Heart left ventricle (tissue), 16 donors: ENCODE data around the gene TOPBP1. TPM values are rescaled to one million over a fixed set of nuclear protein-coding genes. Genes with fewer than 3 reads are reported as not detected.

Experiments used
- ATAC-seq, 4 donors: fragments of 200-7000 bp; cut with Tn5 transposase; one replicate each; pipeline ENCODE4 v1.9.1; 2020 to 2022; ENCODE audit warnings: moderate library complexity in 4 of 4, mild to moderate bottlenecking in 3 of 4, moderate number of reproducible peaks in 1 of 4
- DNase-seq, 5 donors: peaks; one replicate each; pipeline ENCODE4 v3.0.0-alpha.2; 2020
- H3K27ac ChIP-seq, 12 donors: fragments of 200-600 bp; sonication (generic) in 4 of 12; one replicate each; pipeline versions ENCODE4 v1.5.0 to v1.8.0; 2016 to 2022; ENCODE audit warnings: mild to moderate bottlenecking in 2 of 12
- H3K27me3 ChIP-seq, 9 donors: fragments of 200-600 bp; sonication (generic) in 2 of 9; one replicate each; pipeline versions ENCODE4 v1.5.1 to v1.8.0; 2016 to 2022; ENCODE audit warnings: mild to moderate bottlenecking in 3 of 9
- H3K36me3 ChIP-seq, 9 donors: fragments of 200-600 bp; sonication (generic) in 2 of 9; one replicate each; pipeline versions ENCODE4 v1.5.0 to v1.8.0; 2018 to 2022; ENCODE audit warnings: mild to moderate bottlenecking in 2 of 9
- H3K4me1 ChIP-seq, 12 donors: fragments of 200-600 bp; sonication (generic) in 4 of 12; one replicate each; pipeline versions ENCODE4 v1.5.0 to v1.8.0; 2016 to 2022; ENCODE audit warnings: mild to moderate bottlenecking in 3 of 12
- H3K4me3 ChIP-seq, 12 donors: fragments of 200-600 bp; sonication (generic) in 4 of 12; one replicate each; pipeline versions ENCODE4 v1.5.0 to v1.8.0; 2017 to 2022; ENCODE audit warnings: mild to moderate bottlenecking in 9 of 12, moderate library complexity in 4 of 12
- H3K9me3 ChIP-seq, 12 donors: fragments of 200-600 bp; sonication (generic) in 4 of 12; one replicate each; pipeline versions ENCODE4 v1.5.0 to v1.8.0; 2016 to 2022; ENCODE audit warnings: mild to moderate bottlenecking in 1 of 12
- CTCF ChIP-seq, 12 donors: fragments of 200-600 bp; sonication (generic) in 4 of 12; IDR thresholded peaks; one replicate each; pipeline versions ENCODE4 v1.5.0 to v1.8.0; 2018 to 2022; ENCODE audit warnings: antibody characterized with exemption in 12 of 12, mild to moderate bottlenecking in 5 of 12
- POLR2A ChIP-seq, 2 donors: fragments of 450-650 bp; IDR thresholded peaks; one replicate each; pipeline ENCODE4 v1.6.1; 2017; ENCODE audit warnings: antibody characterized with exemption in 2 of 2, mild to moderate bottlenecking in 2 of 2, moderate library complexity in 2 of 2
- WGBS, 4 donors: extraction: QIAGEN DNeasy Blood & Tissue Kit in 2 of 4; methylation state at CpG; one replicate each; pipeline versions ENCODE4 v1.1.5 to v1.1.7; 2013 to 2018; 5-methylcytosine and 5-hydroxymethylcytosine counted together
- intact Hi-C, 10 donors: fragments of 100-400 bp; cut with DNase I; formaldehyde crosslinking; loops; one replicate each; pipeline versions ENCODE4 v1.11.1 to v1.14.2; 2022
- polyA plus RNA-seq, 2 donors: library from polyadenylated mRNA; stranded (reverse); fragments of 200-250 nt; gene quantifications; one replicate each; pipeline ENCODE4 v1.2.3, GENCODE V29; 2013
- total RNA-seq, 9 donors: library from RNA; depleted of rRNA in 2 of 9; stranded (reverse); fragments of >200 nt in 2 of 9; fragmentation: NEBNext Ultra II Directional in 3 of 9; extraction: Animal tissue kit (Norgen Biotek cat#: 25700) in 3 of 9; gene quantifications; one replicate each; pipeline versions ENCODE4 v1.1.0 to v1.2.4, GENCODE V29; 2016 to 2023
- donor health status: ischemic (EF 13 %, LVEDD 7.1; RV severe dilation, severe dysfunction).
- donor health status: healthy with polysubstance abuse.
- donor health status: DM: no; HTN: yes; CAD: no.
- donor health status: DM: no; HTN: no; CAD: no.
- donor health status: ischemic (EF 25% LVEDD 6.9; RV normal size, moderate dysfunction).
- donor health status: ischemic (EF 25% LVEDD 5.7; RV mildly dilated, moderate dysfunction).
- donor health status: healthy.
- donor health status: DM: yes; HTN: yes; CAD: no.
- donor health status: ischemic (EF 35%, LVEDD 5.7; RV mildly dilated, moderate dysfunction).
- donor health status: nonischemic (EF 11% LVEDD 7.7; RV severe dilation, severe dysfunction).
- donor health status: DM: yes; HTN: yes; CAD: no.
- donor health status: PGD.
- donor health status: ischemic (EF 29% LVEDD 5.4; RV normal size, mild dysfunction).
- donor health status: nonischemic (EF 23%, LVEDD 6.1; RV moderate dilation, normal function).

Gene TOPBP1
- total and polyA plus RNA-seq, 11 donors = 2.6 to 18.3 (median 11.7) TPM

DNA sequence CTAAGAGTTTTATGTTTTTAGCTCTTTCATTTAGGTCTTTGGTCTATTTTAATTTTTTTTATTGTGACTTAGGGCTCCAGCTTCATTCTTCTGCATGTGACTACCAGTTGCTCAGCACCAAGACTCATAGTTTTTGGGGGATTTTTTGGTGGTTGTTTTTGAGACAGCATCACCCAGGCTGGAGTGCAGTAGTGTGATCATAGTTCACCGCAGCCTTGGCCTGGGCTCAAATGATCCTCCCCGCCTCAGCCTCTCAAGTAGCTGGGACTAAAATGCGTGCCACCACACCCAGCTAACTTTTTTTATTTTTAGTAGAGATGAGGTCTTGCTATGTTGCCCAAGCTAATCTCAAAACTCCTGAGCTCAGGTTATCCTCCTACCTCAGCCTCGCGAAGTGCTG is 68.9 kb downstream of the TOPBP1 start:
- no peak for DNase-seq
- Histone ChIP-seq H3K27ac (no peak overlapping the region), H3K36me3 (peaks cover 0 to 33% (median 22%) of the 10 kb centered on the region in 9 donors), H3K27me3 (no peaks in the 10 kb centered on the region), H3K4me3 (no peak overlapping the region), H3K4me1 (peaks cover 0 to 12% (median 2%) of the 10 kb centered on the region in 12 donors), H3K9me3 (no peaks in the 10 kb centered on the region)
- WGBS, 4 donors = 96 to 99% (median 98%) methylated on average over 5 of the region's 5 CpGs
- TF ChIP-seq POLR2A (IDR thresholded peaks at IDR 0.05) (no peak), CTCF (IDR thresholded peaks at IDR 0.05) (no peak)
- intact Hi-C loops = no loop called here
- ATAC-seq = no peak

GRCh38 chr3:133591271-133591742 is 70.4 kb downstream of the TOPBP1 start:
- WGBS, 4 donors = 95 to 100% (median 97%) methylated on average over 3 of the region's 3 CpGs
- no peak overlapping the region for H3K4me3 ChIP-seq
- H3K36me3 ChIP-seq = peaks cover 3 to 45% (median 38%) of the 10 kb centered on the region in 9 donors
- intact Hi-C loops = no loop called here
- TF ChIP-seq CTCF (IDR thresholded peaks at IDR 0.05) (no peak), POLR2A (IDR thresholded peaks at IDR 0.05) (no peak)
- H3K4me1 ChIP-seq = peaks cover 0 to 12% (median 2%) of the 10 kb centered on the region in 12 donors
- no peaks in the 10 kb centered on the region for H3K9me3 ChIP-seq
- DNase-seq = no peak
- H3K27me3 ChIP-seq = no peaks in the 10 kb centered on the region
- no peak overlapping the region for H3K27ac ChIP-seq
- ATAC-seq = peak in 1 of 4 donors; percentile 40

GRCh38 chr3:133589503-133589902 is 72.2 kb downstream of the TOPBP1 start:
- Histone ChIP-seq H3K36me3 (peaks cover 3 to 63% (median 56%) of the 10 kb centered on the region in 9 donors), H3K9me3 (no peaks in the 10 kb centered on the region), H3K27ac (peak overlapping the region in 2 of 12 donors; percentile 18 to 41), H3K4me3 (no peak overlapping the region), H3K4me1 (peaks cover 0 to 12% (median 2%) of the 10 kb centered on the region in 12 donors), H3K27me3 (no peaks in the 10 kb centered on the region)
- DNase-seq (peak in 1 of 5 donors; percentile 56), ATAC-seq (peak; percentile 36 to 93 (median 80))
- intact Hi-C loops = loop anchor here in 1 of 10 donors (10.0 kb wide), 1 partner anchor 55 kb away; no protein-coding TSS in a partner anchor
- TF ChIP-seq CTCF (IDR thresholded peaks at IDR 0.05) (no peak), POLR2A (IDR thresholded peaks at IDR 0.05) (no peak)
- WGBS, 4 donors = 48 to 58% (median 53%) methylated on average over 8 of the region's 8 CpGs

GRCh38 chr3:133588784-133589465 is 72.8 kb downstream of the TOPBP1 start:
- Histone ChIP-seq H3K27ac (peak overlapping the region in 1 of 12 donors; percentile 41), H3K9me3 (no peaks in the 10 kb centered on the region), H3K4me1 (peaks cover 0 to 12% (median 2%) of the 10 kb centered on the region in 12 donors), H3K27me3 (no peaks in the 10 kb centered on the region), H3K4me3 (no peak overlapping the region), H3K36me3 (peaks cover 3 to 69% (median 62%) of the 10 kb centered on the region in 9 donors)
- WGBS, 4 donors = 86 to 91% (median 87%) methylated on average over 2 of the region's 2 CpGs
- ATAC-seq (no peak), DNase-seq (no peak)
- intact Hi-C loops = loop anchor here in 1 of 10 donors (10.0 kb wide), 1 partner anchor 56 kb away; no protein-coding TSS in a partner anchor
- TF ChIP-seq CTCF (IDR thresholded peaks at IDR 0.05) (no peak), POLR2A (IDR thresholded peaks at IDR 0.05) (no peak)
